Cardiac fibroblast (primary cell): Measurements from ENCODE around the gene UBE2S.
"Not testable (repeated sequence)": the region's sequence is repeated elsewhere in the genome, so short reads cannot be mapped to it uniquely, and the experiment has no call there.

Source experiments
- DNase-seq, 2 donors: peaks; one replicate each; pipeline versions ENCODE4 v3.0.0 to v3.0.0-alpha.2; 2010; ENCODE audit warnings: low read depth in 2 of 2
- H3K4me3 ChIP-seq, 2 donors: replicated peaks in 1 of 2; 1 replicate in 1 of 2; 2 replicates in 1 of 2; pipeline ENCODE4 v1.5.1; 2011; ENCODE audit warnings: low read depth in 2 of 2, low read length in 2 of 2, mild to moderate bottlenecking in 2 of 2, moderate library complexity in 1 of 2
- TF ChIP-seq, protein P1 (sequence below): IDR thresholded peaks from one replicate; pipeline ENCODE4 v1.5.1; 2011; ENCODE audit warnings: low read depth, mild to moderate bottlenecking, low read length, inconsistent platforms

Gene UBE2S

GRCh38 chr19:55407550-55407799, at the start of gene UBE2S:
UBE2S (minus strand) TSS chr19:55407788; CDS start chr19:55407589, 199 bp downstream.
- DNase-seq = not testable (repeated sequence)
- H3K4me3 ChIP-seq = peak within 1 kb of the TSS; percentile 77 to 88

- DNase-seq = no peak
- no peak overlapping the region for H3K4me3 ChIP-seq
- TF ChIP-seq, protein P1, sequence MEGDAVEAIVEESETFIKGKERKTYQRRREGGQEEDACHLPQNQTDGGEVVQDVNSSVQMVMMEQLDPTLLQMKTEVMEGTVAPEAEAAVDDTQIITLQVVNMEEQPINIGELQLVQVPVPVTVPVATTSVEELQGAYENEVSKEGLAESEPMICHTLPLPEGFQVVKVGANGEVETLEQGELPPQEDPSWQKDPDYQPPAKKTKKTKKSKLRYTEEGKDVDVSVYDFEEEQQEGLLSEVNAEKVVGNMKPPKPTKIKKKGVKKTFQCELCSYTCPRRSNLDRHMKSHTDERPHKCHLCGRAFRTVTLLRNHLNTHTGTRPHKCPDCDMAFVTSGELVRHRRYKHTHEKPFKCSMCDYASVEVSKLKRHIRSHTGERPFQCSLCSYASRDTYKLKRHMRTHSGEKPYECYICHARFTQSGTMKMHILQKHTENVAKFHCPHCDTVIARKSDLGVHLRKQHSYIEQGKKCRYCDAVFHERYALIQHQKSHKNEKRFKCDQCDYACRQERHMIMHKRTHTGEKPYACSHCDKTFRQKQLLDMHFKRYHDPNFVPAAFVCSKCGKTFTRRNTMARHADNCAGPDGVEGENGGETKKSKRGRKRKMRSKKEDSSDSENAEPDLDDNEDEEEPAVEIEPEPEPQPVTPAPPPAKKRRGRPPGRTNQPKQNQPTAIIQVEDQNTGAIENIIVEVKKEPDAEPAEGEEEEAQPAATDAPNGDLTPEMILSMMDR = no peak
Observed at GRCh38 chr19:55456347-55456746, 48.8 kb upstream of the UBE2S start.

GRCh38 chr19:55455576-55456235, 48.1 kb upstream of the UBE2S start:
- H3K4me3 ChIP-seq = no peak overlapping the region
- TF ChIP-seq, protein P1 = no peak
- DNase-seq = no peak

- TF ChIP-seq, protein P1 = peak; percentile 85
- no peak overlapping the region for H3K4me3 ChIP-seq
- peak; percentile 50 to 54 for DNase-seq
Observed at GRCh38 chr19:55454787-55455243, 47.2 kb upstream of the UBE2S start.

DNA sequence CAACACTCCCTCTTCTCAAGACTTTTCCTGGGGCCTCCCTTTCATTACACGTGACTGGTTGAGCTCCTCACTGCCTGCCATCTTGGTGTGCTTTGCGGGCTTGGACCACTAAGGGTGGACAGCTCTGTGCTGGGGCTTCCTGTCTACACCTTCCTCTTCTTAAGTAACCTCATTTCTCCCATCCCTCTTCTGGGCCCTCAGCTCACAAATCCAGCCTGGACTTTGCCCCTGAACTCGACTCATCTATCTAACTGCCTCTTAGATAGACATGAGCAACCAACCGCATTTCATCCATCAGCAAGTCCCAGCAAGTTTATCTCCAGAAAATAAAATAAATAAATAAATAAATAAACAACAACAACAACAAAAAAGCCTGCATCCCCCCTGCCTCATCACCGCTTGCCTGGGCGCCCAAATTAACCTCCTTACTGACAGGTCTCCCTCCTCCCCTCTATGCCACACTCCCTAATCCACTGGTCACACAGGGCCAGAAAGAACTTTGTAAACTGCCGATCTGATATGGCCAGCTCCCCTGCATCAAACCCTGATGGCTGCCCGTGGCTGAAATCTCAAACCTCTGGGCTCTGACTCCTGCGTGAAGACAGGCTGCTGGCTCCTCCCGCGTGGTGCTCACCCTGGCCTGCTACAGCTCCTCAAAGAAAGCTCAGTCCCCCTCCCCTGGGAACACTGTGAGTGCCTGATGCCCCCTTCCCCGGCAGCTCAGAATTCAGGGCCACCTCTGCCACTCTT, 46.1 kb upstream of the UBE2S start:
- no peak overlapping the region for H3K4me3 ChIP-seq
- DNase-seq = no peak
- TF ChIP-seq, protein P1 = no peak

DNA sequence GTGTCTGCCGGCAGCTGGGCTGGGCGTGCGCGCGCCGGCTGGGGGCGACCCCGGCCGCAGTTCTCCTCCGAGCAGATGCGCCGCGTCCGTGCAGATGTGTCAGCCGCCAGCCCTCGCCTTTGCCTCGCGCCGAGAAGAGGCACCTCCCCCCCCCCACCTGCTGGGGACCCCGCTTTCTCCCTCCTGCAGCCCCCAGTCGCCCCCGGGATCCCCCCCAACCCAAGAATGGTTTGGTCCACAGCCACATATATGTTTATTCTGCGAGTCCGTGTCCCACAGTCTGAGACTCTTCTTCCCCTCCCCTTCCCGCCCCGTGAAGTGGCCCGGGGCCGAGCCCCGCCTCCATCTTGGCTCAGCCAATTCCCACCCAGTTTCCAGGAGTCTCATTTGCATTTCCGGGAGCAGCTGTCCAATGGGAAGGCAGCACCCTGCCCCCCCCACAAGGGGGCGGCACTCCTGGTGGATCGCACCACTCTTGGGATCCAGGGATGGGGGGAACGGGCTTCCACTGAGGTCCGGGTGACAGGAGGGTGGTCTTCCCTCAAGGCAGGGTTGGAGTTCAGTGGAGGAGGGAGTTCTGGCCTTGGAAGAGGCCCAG, 45.3 kb upstream of the UBE2S start:
- DNase-seq = peak; percentile 66 to 81
- no peak overlapping the region for H3K4me3 ChIP-seq
- TF ChIP-seq, protein P1 = no peak
